TTC549 (cell line): ENCODE results near the gene MAP1B.

Experiments
- FAIRE-seq: peaks from 2 replicates; lab custom pipeline; 2012; peaks lifted over from hg19 to GRCh38; lab: Jason Lieb, UNC

Gene MAP1B

GRCh38 chr5:72226950-72227349 lies 119.7 kb downstream of the MAP1B start:
- no peak for FAIRE-seq

GRCh38 chr5:72228960-72229359 lies 121.7 kb downstream of the MAP1B start:
- FAIRE-seq: no peak

- no peak for FAIRE-seq
Observed at GRCh38 chr5:72231991-72232703, 124.9 kb downstream of the MAP1B start.

GRCh38 chr5:72232838-72233237 lies 125.6 kb downstream of the MAP1B start:
- FAIRE-seq: no peak

- no peak for FAIRE-seq
Observed at GRCh38 chr5:72233835-72234234, 126.6 kb downstream of the MAP1B start.

GRCh38 chr5:72234265-72234700 lies 127.0 kb downstream of the MAP1B start:
- FAIRE-seq: no peak

- no peak for FAIRE-seq
Observed at GRCh38 chr5:72234868-72235267, 127.6 kb downstream of the MAP1B start.

- no peak for FAIRE-seq
Observed at GRCh38 chr5:72235725-72236124, 128.4 kb downstream of the MAP1B start.

- no peak for FAIRE-seq
Observed at GRCh38 chr5:72237415-72237814, 130.1 kb downstream of the MAP1B start.

- FAIRE-seq: no peak
Observed at GRCh38 chr5:72237879-72238278, 130.6 kb downstream of the MAP1B start.

GRCh38 chr5:72238712-72239445 lies 131.6 kb downstream of the MAP1B start:
- FAIRE-seq: no peak

- no peak for FAIRE-seq
Observed at GRCh38 chr5:72241346-72242003, 134.2 kb downstream of the MAP1B start.

- no peak for FAIRE-seq
Observed at GRCh38 chr5:72242796-72243475, 135.7 kb downstream of the MAP1B start.

GRCh38 chr5:72243706-72244105 lies 136.4 kb downstream of the MAP1B start:
- no peak for FAIRE-seq

GRCh38 chr5:72244862-72245371 lies 137.6 kb downstream of the MAP1B start:
- no peak for FAIRE-seq

- no peak for FAIRE-seq
Observed at GRCh38 chr5:72245546-72245945, 138.3 kb downstream of the MAP1B start.

GRCh38 chr5:72245951-72246532 lies 138.8 kb downstream of the MAP1B start:
- no peak for FAIRE-seq

GRCh38 chr5:72246954-72247442 lies 139.7 kb downstream of the MAP1B start:
- FAIRE-seq: no peak

GRCh38 chr5:72248410-72248981 lies 141.2 kb downstream of the MAP1B start:
- no peak for FAIRE-seq

- FAIRE-seq: no peak
Observed at GRCh38 chr5:72251386-72251785, 144.1 kb downstream of the MAP1B start.

- FAIRE-seq: no peak
Observed at GRCh38 chr5:72252008-72252407, 144.7 kb downstream of the MAP1B start.
